Astrocyte of the spinal cord (primary cell): Measurements from ENCODE around the gene ALDOB.
A peak's percentile ranks its signal among the peaks of the same experiment; 100 is the strongest.

ENCODE experiments used
- DNase-seq: peaks from one replicate; pipeline ENCODE4 v3.0.0; 2011; ENCODE audit warnings: low read depth, low spot score
- H3K4me3 ChIP-seq: 2 replicates; pipeline ENCODE4 v1.5.1; 2011; ENCODE audit warnings: low read depth, mild to moderate bottlenecking, low read length, moderate library complexity
- CTCF ChIP-seq: IDR thresholded peaks from 2 replicates; pipeline ENCODE4 v1.5.1; 2012; ENCODE audit warnings: low read depth, mild to moderate bottlenecking, low read length, inconsistent platforms
- in situ Hi-C: cut with HindIII; loops from 2 replicates; pipeline ENCODE4 v1.10.0; 2017; ENCODE audit warnings: low sequenced_read_pairs

The ALDOB gene

GRCh38 chr9:101469026-101469425 lies 33.5 kb upstream of the ALDOB start:
- no peak overlapping the region for H3K4me3 ChIP-seq
- in situ Hi-C loops, result no loop called here
- no peak for TF ChIP-seq CTCF
- DNase-seq, result no peak

GRCh38 chr9:101468116-101468515 lies 32.5 kb upstream of the ALDOB start:
- no peak for TF ChIP-seq CTCF
- H3K4me3 ChIP-seq, result no peak overlapping the region
- in situ Hi-C loops, result no loop called here
- DNase-seq, result no peak

DNA sequence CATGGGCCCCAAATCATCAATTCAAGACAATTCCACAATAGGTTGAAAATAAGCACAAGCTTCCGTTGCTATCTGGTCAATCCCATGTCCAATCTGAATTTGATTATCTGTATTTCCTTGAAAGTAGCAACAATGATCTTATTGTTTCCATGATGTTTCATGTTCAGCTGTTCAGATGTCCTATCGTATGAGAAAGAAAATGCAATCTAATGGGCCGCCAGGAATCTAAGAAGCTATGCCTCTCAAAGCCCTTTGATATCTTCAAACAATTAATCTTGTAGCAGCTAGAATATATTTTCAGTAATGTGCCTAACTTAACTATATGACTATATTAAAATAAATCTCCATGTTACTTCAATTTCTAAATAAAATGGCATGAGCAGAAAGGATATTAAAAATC lies 32.1 kb upstream of the ALDOB start:
- in situ Hi-C loops, result no loop called here
- no peak for DNase-seq
- TF ChIP-seq CTCF, result no peak
- H3K4me3 ChIP-seq, result no peak overlapping the region

GRCh38 chr9:101466863-101467262 lies 31.3 kb upstream of the ALDOB start:
- in situ Hi-C loops, result no loop called here

DNA sequence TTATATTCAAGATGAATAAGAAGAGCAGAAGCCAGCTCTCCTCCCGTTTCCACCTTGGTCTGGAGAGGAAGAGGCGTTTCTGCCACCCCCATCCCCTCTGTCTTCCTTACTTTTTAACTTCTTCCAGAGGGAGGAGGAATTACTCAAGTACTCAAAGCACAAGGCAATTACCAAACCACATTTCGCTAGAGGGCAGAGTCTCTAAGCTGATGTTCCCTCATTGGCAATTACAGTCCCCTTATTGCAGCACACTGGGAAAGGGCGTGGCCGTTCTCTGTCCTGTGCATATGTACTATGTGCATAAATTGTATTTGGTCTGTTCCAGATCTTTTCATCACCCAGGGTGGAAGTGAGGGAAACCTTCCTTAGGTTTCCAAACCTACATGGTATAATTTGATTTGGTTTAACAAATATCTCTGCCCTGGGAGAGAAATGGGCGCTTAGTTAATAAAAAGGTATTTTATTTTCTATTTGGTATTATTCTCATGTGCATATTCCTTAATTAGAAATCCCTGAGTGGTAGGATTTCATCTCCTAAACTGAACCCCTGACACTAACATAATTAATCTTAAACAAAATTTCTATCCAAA lies 29.8 kb upstream of the ALDOB start:
- peak; percentile 54 for TF ChIP-seq CTCF
- H3K4me3 ChIP-seq, result no peak overlapping the region
- in situ Hi-C loops, result no loop called here
- peak; percentile 62 for DNase-seq

More at GRCh38 chr9:101466863-101467262, 31.3 kb upstream of the ALDOB start:
- TF ChIP-seq CTCF, result no peak
- no peak overlapping the region for H3K4me3 ChIP-seq
- no peak for DNase-seq

GRCh38 chr9:101463397-101463796 lies 27.8 kb upstream of the ALDOB start:
- H3K4me3 ChIP-seq, result no peak overlapping the region
- TF ChIP-seq CTCF, result no peak
- peak; percentile 69 for DNase-seq
- in situ Hi-C loops, result no loop called here

DNA sequence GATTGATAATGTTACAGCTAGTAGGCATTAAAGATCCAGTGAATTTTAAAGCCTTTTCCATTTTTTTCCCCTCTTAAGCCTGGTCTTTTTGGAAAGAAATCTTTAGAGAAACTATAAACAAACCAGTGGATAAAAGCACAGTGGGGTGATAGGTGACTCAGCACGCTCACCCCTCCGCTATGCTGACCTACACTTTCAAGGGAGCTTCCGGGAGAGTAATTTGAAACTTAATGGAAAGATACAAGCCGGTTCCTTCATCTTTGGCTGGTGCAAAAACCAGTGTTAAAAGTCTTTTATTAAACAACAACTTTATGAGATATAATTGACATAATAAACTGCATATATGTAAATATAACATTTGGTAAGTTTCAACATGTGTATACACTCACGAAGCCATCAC lies 27.0 kb upstream of the ALDOB start:
- peak; percentile 81 for DNase-seq
- no peak for TF ChIP-seq CTCF
- in situ Hi-C loops, result no loop called here
- no peak overlapping the region for H3K4me3 ChIP-seq
